ENCODE measurements around the gene KCNK10. TPM values are rescaled to one million over a fixed set of nuclear protein-coding genes. Genes with fewer than 3 reads are reported as not detected.
A peak's percentile ranks its signal among the peaks of the same experiment; 100 is the strongest.

Gene KCNK10
- total RNA-seq, 1 donor from 2014 or later, result 0.09 TPM

DNA sequence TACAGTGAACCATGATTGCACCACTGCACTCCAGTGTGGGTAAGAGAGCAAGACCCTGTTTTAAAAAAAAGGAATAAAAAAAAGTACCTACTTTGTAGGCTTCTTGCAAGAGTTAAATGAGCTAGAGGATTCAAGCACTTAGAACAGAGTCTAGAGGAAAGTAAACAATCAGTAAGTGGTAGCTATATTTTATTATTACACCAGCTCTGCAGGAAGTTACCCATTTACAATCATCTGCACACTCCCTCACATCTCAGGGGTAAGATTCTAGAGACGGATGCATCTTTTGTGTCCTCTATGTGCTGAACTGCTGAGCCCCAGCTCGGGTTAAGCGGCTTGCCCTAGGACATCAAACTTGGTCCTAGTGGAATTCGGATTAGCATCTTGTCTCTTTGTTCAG lies 67.3 kb downstream of the KCNK10 start:
- no peaks in the 10 kb centered on the region for H3K27me3 ChIP-seq
- H3K4me3 ChIP-seq, result no peak overlapping the region
- TF ChIP-seq, protein P1, sequence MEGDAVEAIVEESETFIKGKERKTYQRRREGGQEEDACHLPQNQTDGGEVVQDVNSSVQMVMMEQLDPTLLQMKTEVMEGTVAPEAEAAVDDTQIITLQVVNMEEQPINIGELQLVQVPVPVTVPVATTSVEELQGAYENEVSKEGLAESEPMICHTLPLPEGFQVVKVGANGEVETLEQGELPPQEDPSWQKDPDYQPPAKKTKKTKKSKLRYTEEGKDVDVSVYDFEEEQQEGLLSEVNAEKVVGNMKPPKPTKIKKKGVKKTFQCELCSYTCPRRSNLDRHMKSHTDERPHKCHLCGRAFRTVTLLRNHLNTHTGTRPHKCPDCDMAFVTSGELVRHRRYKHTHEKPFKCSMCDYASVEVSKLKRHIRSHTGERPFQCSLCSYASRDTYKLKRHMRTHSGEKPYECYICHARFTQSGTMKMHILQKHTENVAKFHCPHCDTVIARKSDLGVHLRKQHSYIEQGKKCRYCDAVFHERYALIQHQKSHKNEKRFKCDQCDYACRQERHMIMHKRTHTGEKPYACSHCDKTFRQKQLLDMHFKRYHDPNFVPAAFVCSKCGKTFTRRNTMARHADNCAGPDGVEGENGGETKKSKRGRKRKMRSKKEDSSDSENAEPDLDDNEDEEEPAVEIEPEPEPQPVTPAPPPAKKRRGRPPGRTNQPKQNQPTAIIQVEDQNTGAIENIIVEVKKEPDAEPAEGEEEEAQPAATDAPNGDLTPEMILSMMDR (IDR thresholded peaks at IDR 0.05), result no peak
- H3K4me1 ChIP-seq, result no peaks in the 10 kb centered on the region
- intact Hi-C loops (cut with DNase I), result no loop called here
- ATAC-seq (no peak), DNase-seq (no peak)
- no peaks in the 10 kb centered on the region for H3K36me3 ChIP-seq
- no peaks in the 10 kb centered on the region for H3K9me3 ChIP-seq
- H3K27ac ChIP-seq, result no peak overlapping the region

DNA sequence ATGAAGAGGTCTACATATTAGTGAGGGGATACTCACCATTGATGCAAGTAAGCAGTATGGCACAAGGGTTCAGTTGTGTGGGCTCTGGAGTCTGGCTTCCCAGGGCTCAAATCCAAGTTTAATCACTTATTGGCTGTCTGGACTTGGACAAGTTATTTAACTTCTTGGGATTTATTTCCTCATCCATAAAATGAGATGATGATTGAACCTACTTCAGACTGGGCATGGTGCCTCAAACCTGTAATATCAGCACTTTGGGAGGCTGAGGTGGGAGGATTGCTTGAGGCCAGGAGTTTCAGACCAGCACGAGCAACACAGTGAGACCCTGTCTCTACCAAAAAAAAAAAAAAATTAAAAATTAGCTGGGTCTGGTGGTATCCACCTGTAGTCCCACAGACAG lies 67.9 kb downstream of the KCNK10 start:
- no peaks in the 10 kb centered on the region for H3K27me3 ChIP-seq
- ATAC-seq, result no peak

DNA sequence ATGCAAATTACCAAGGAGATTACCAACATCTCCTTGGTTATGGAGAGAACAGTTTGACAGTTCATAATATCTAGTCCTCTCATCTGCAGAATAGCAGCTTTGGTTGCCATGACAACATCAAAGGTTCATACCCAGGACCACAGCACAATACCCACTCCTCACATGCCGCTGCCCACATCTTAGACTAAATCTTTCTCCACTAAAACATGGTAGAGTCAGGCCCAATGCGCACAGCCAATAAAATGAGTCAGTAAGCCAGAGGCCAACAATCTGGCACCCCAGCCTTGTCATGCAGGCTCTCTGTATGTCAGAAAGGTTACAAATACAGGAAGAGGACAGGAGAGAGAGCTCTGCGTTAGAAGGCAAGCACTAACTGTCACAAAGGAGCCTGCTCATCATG lies 70.6 kb downstream of the KCNK10 start:
- Histone ChIP-seq H3K27ac (no peak overlapping the region), H3K36me3 (no peaks in the 10 kb centered on the region), H3K4me3 (no peak overlapping the region), H3K27me3 (no peaks in the 10 kb centered on the region), H3K9me3 (no peaks in the 10 kb centered on the region), H3K4me1 (no peaks in the 10 kb centered on the region)
- intact Hi-C loops (cut with DNase I), result no loop called here
- TF ChIP-seq, protein P1 (IDR thresholded peaks at IDR 0.05), result no peak
- DNase-seq (no peak), ATAC-seq (no peak)

More for the DNA sequence above, 67.9 kb downstream of the KCNK10 start:
- Histone ChIP-seq H3K27ac (no peak overlapping the region), H3K4me3 (no peak overlapping the region), H3K9me3 (no peaks in the 10 kb centered on the region), H3K4me1 (no peaks in the 10 kb centered on the region), H3K36me3 (no peaks in the 10 kb centered on the region)
- no peak for DNase-seq
- intact Hi-C loops (cut with DNase I), result no loop called here
- TF ChIP-seq, protein P1 (IDR thresholded peaks at IDR 0.05), result no peak

DNA sequence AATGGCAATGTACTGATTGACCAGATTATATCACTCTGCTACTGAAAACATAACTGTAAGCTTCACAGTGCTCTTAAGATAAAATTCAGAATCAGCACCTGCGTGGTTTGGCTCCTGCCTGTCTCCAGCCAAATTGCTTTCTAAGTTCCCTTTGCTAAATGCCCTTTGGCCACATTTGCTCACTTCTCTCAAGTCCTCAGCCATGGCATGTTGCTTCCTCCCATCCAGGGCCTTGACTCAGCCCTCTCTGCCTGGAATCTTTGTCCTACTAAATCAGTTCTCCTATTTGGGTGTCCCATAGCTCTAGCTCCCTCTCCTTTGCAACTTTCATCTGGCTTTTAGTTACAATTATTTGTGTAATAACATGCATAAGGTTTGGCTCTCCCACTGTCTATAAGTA lies 71.4 kb downstream of the KCNK10 start:
- DNase-seq (no peak), ATAC-seq (peak; percentile 69)
- Histone ChIP-seq H3K4me3 (no peak overlapping the region), H3K9me3 (no peaks in the 10 kb centered on the region), H3K27me3 (no peaks in the 10 kb centered on the region), H3K27ac (no peak overlapping the region), H3K36me3 (no peaks in the 10 kb centered on the region), H3K4me1 (no peaks in the 10 kb centered on the region)
- intact Hi-C loops (cut with DNase I), result no loop called here
- TF ChIP-seq, protein P1 (IDR thresholded peaks at IDR 0.05), result no peak

DNA sequence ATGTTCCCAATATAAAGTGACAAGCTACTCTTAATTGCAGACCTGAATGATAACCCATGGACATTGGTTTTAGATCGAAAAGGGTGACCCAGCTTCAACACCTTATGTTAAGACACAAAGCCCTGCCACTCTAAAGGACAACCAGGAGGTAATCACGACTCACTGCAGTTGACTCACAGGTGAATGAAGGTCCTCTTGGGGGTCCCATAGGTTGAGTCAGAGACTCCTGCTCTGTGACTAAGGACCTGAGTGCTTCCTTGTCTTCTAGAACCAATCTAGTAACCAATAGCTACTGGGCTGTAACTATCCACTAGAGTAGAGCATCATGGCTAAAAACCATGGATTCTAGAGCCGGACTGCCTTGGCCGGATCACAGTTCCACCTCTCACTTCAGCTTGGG lies 73.8 kb downstream of the KCNK10 start:
- H3K4me3 ChIP-seq, result no peak overlapping the region
- no peak overlapping the region for H3K27ac ChIP-seq
- intact Hi-C loops (cut with DNase I), result no loop called here
- H3K9me3 ChIP-seq, result no peaks in the 10 kb centered on the region
- TF ChIP-seq, protein P1 (IDR thresholded peaks at IDR 0.05), result no peak
- no peaks in the 10 kb centered on the region for H3K27me3 ChIP-seq
- no peak for DNase-seq
- no peaks in the 10 kb centered on the region for H3K4me1 ChIP-seq
- no peaks in the 10 kb centered on the region for H3K36me3 ChIP-seq
- ATAC-seq, result no peak

DNA sequence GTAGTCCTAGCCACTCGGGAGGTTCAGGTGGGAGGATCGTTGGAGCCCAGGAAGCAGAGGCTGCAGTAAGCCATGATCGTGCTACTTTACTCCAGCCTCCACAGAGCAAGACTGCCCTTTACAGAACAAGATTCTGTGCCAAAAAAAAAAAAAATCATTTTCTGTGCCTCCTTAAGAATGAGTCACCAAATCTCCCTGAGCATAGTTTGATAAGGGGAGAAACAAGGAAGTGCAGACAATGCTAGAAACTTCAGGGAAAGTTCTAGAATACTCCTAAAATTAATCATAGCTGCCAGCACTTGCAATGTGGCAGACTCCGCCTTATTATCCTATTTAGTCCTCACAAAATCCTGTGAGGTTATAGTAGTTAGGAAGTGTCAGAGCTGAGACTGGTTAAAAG lies 74.5 kb downstream of the KCNK10 start:
- Histone ChIP-seq H3K27me3 (no peaks in the 10 kb centered on the region), H3K36me3 (no peaks in the 10 kb centered on the region), H3K4me1 (no peaks in the 10 kb centered on the region), H3K27ac (no peak overlapping the region), H3K4me3 (no peak overlapping the region), H3K9me3 (no peaks in the 10 kb centered on the region)
- TF ChIP-seq, protein P1 (IDR thresholded peaks at IDR 0.05), result no peak
- ATAC-seq (no peak), DNase-seq (no peak)
- intact Hi-C loops (cut with DNase I), result no loop called here

Measured in upper lobe of right lung (tissue), 1 donor.